ENCODE results near the gene ARHGDIA.

DNA sequence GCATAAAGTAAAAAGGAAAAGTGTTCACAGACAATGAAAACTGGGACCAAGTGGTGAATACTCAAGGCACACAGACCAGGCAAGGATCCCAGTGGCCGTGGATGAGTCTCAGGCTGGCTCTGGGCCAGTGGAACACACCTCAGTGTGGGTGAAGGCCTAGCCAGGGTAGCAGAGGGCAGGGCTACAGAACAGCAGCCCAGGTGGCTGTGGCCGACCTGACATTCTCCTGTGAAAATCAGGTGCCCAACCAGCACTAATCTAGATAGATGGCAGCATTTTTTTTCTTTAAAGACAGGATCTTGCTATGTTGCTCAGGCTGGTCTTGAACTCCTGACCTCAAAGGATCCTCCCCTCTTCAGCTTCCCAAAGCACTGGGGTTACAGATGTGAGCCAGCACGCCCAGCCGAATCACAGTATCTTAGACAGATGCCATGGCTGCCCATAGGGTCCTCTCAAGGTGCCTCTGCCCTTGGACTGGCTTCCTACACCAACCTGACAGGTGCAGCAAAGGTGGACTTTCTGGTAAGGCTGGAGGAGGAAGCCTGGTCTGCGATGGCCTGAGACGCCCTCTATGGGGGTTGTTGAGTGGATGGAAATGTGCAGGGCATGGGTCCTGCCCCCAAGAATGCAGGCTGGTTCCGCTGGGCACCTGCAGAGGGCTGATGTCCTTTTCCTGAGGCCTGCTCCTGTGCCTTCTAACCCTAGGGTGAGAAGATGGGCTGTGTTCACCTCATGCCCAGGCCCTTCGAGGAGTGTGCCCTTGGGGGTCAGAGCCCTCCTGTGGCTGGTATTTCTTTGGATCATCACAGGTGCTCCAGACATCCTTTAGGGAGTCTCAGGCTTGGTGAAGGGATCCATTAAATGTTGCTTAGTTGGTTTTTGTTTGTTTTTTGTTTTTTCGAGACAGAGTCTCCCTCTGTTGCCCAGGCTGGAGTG, 7.0 kb downstream of the ARHGDIA start:
- no peak for TF ChIP-seq POLR2AphosphoS5 (IDR thresholded peaks at IDR 0.05)
- TF ChIP-seq, protein P1, sequence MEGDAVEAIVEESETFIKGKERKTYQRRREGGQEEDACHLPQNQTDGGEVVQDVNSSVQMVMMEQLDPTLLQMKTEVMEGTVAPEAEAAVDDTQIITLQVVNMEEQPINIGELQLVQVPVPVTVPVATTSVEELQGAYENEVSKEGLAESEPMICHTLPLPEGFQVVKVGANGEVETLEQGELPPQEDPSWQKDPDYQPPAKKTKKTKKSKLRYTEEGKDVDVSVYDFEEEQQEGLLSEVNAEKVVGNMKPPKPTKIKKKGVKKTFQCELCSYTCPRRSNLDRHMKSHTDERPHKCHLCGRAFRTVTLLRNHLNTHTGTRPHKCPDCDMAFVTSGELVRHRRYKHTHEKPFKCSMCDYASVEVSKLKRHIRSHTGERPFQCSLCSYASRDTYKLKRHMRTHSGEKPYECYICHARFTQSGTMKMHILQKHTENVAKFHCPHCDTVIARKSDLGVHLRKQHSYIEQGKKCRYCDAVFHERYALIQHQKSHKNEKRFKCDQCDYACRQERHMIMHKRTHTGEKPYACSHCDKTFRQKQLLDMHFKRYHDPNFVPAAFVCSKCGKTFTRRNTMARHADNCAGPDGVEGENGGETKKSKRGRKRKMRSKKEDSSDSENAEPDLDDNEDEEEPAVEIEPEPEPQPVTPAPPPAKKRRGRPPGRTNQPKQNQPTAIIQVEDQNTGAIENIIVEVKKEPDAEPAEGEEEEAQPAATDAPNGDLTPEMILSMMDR (IDR thresholded peaks at IDR 0.05) = no peak
- no peak for TF ChIP-seq EP300 (IDR thresholded peaks at IDR 0.05)
